HG02571 (cell line): ENCODE data around the gene PARN.
"Not testable (repeated sequence)": the region's sequence is repeated elsewhere in the genome, so short reads cannot be mapped to it uniquely, and the experiment has no call there.

Experiments
- ATAC-seq: cut with Tn5 transposase; IDR thresholded peaks from one replicate; pipeline ENCODE4 v1.9.1; 2021; ENCODE audit warnings: mild to moderate bottlenecking, moderate library complexity; ENCODE audit not compliant: unreplicated experiment

Gene PARN

GRCh38 chr16:14403001-14403389 lies 227.1 kb downstream of the PARN start:
- not testable (repeated sequence) for ATAC-seq

DNA sequence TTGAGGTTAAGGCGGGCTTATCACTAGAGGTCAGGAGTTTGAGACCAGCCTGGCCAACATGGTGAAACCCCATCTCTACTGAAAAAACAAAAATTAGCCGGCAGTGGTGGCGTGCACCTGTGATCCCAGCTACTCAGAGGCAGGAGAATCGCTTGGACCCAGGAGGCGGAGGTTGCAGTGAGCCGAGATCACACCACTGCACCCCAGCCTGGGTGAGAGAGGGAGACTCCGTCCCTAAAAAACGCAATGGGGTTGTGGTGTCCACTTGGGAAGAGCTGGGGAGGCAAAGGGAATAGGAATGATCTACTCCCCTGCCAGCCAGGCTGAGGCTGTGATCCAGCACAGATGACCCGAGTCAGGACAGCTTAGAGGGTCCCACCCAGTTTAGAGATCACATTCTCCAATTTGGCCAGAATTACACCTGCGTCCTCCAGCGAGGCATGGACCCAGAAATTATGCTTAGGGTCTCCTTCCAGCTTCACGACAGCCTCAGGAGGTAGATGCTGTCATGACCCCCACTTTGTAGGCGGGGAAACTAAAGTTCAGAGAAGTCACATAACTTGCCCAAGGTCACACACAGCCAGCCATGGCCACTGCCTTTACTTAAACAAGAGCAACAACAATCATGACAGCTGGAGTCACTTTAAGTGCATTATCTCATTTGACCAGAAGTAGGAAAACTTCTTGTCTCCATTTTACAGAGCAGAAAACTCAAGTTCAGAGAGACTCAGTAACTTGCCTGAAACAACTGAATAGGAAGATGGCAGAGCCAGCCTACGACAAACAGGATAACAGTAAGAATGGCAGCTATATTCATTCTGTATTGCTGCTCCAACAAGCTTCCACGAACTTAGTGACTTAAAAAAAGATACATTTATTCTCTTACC lies 227.7 kb downstream of the PARN start:
- not testable (repeated sequence) for ATAC-seq

GRCh38 chr16:14401711-14402061 lies 228.4 kb downstream of the PARN start:
- ATAC-seq, result not testable (repeated sequence)

GRCh38 chr16:14400978-14401710 lies 228.9 kb downstream of the PARN start:
- ATAC-seq, result not testable (repeated sequence)

DNA sequence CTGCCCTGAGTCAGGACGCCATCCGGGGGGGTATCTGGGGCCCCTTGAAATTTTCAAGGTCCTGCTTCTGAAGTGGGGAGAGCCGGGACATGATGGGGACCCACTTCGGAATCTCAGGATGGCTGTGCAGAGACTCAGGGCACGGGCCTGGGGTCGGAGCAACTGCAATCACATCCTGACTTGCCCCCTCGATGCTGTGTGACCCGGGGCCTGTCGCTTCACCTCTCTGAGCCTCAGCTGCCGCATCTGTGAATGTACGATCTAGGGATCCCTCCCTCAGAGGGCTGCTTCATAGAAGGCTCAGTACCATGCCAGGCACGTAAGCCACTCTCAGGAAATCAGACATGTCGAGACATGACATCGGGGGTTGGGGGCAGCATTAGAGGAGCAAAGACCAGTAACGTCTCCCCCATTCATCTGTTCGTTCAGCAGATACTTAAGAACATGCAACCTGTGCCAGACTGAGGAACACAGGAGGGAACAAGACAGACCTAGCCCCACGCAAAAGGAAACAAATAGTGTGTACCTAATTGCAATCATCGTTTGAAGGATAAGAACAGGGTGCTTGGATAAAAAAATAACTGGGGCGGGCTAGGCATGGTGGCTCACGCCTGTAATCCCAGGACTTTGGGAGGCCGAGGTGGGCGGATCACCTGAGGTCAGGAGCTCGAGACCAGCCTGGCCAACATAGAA lies 229.6 kb downstream of the PARN start:
- ATAC-seq, result no peak

DNA sequence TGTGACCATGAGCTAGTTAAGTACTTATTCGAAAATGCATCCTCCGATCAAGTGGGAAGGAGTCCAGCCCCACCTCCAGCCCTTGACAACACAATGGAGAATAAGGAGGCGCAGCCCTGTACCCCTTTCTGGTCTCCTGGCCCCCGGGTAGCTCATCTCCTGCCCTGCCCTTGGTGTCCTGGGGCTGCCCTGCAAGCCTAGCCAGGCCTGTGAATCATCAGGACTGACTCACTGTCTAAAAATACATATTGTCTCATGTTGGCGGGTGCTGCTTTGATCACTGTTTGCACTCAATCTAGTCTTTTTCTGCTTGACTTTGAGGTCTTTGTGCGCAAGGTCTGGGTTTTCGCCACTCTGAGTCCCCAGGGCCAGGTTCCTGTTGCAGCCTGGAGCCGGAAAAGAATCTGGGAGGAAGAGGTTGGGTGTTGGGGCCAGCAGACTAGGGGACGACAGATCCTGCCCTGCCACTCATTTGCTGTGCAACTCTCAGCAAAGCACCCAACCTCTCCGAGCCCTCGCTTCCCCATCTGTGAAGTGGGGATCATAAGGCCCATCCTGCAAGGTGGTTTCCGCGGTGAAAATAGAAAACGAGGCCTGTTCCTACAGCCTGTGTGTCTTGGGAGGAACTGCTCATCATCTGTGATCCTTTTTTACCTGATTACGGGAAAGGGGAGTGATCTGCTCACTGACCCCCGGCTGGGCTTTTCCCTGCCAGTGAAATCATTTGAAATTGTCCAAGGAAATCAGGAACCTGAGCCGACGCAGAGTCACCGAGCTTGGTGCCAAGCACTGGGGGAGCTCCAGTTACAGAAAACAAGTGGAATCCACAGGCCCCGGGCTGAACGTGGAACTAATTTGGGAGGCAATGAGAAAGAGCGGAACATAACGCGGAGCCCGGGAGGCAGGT lies 230.4 kb downstream of the PARN start:
- ATAC-seq, result no peak

DNA sequence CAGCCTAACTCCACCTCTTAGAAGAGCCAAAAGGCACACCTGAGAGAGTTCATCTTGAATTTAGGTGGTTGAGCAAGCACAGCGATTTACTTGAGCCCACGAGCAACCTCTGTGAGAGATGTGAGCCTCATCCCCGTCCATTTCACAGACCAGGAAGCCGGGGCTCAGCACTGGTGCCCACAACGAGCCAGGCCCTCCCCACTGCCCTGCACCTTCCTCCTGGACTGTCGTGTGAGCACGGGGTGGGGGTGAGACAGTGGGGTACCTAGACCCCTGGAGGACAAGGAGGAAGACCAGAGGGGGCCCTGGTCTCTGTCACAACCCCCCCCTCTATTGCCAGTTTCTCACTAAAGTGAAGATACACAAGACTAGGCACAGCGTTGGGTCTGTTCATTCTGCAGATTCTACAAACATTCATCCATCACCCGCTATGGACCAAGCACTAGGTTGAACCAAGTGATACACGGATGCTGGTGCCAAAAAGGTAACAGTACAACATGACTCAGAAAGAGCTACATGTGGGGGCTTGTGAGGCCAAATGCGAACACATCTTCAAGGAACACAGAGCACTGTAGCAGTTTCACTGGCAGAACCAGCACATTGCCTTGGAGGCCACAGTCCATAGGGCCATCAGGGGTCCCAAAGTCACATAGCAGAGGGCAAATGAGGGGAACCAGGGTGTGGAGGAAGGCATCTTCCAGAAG lies 231.9 kb downstream of the PARN start:
- ATAC-seq, result no peak

DNA sequence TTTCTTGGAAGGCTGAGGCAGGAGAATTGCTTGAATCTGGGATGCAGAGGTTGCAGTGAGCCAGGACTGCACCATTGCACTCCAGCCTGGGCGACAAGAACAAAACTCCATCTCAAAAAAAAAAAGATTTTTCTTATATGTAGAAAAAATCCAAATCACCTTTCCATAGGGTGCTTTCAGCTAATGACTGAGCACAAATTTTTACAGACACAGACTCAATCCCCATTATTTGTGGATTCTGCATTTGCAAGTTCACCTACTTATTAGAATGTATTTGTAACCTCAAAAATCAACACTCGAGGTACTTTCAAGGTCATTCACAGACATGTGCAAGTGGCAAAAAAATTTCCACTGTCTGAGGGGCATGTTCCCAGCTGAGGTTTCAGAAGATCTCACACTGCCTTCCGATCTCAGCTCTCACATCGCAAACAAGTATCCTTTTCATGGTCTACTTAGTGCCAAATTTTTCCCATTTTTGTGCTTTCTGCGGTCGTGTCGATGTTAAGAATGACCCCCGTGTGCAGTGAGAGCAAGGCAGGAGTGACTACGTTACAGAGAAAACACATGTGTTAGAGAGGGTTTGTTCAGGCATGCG lies 234.3 kb downstream of the PARN start:
- ATAC-seq, result not testable (repeated sequence)

GRCh38 chr16:14394834-14395233 lies 235.2 kb downstream of the PARN start:
- no peak for ATAC-seq

GRCh38 chr16:14392960-14393359 lies 237.1 kb downstream of the PARN start:
- ATAC-seq, result no peak

- ATAC-seq, result no peak
Observed at GRCh38 chr16:14389359-14389758, 240.7 kb downstream of the PARN start.

GRCh38 chr16:14388243-14388642 lies 241.8 kb downstream of the PARN start:
- ATAC-seq, result no peak

DNA sequence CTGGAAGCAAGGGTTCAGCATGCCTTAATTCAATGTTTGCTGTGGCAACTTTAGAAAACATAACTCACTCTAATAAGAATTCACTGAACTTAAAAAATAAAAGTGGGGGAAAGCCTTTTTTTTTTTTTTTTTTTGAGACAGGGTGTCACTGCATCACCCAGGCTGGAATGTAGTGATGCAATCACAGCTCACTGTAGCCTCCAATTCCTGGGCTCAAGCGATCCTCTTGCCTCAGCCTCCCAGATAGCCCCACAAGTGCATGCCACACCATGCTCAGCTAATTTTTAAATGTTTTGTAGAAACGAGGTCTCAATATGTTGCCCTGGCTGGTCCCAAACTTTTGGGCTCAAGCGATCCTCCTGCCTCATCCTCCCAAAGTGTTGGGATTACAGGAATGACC lies 243.9 kb downstream of the PARN start:
- no peak for ATAC-seq
